Measurements from ENCODE around the gene FAM161A. TPM values are rescaled to one million over a fixed set of nuclear protein-coding genes. Genes with fewer than 3 reads are reported as not detected.
"Not testable (repeated sequence)": the region's sequence is repeated elsewhere in the genome, so short reads cannot be mapped to it uniquely, and the experiment has no call there.

FAM161A gene
- total RNA-seq, 1 experiment from 2014 or later: 2.9 TPM

GRCh38 chr2:61845320-61845719, 8.5 kb downstream of the FAM161A start:
- DNase-seq (ENCODE audit: low spot score): no peak

GRCh38 chr2:61841286-61841685, 12.6 kb downstream of the FAM161A start:
- no peak for DNase-seq (ENCODE audit: low spot score)

GRCh38 chr2:61834893-61835292, 19.0 kb downstream of the FAM161A start:
- no peak for DNase-seq (ENCODE audit: low spot score)

- DNase-seq (ENCODE audit: low spot score): no peak
Measured at GRCh38 chr2:61833971-61834370, 19.9 kb downstream of the FAM161A start.

- no peak for DNase-seq (ENCODE audit: low spot score)
Measured at GRCh38 chr2:61832183-61832841, 21.5 kb downstream of the FAM161A start.

GRCh38 chr2:61822255-61822654, 31.6 kb downstream of the FAM161A start:
- no peak for DNase-seq (ENCODE audit: low spot score)

GRCh38 chr2:61816480-61817355, 37.1 kb downstream of the FAM161A start:
- DNase-seq (ENCODE audit: low spot score): no peak

GRCh38 chr2:61814539-61815160, 39.2 kb downstream of the FAM161A start:
- no peak for DNase-seq (ENCODE audit: low spot score)

GRCh38 chr2:61813314-61813713, 40.5 kb downstream of the FAM161A start:
- DNase-seq (ENCODE audit: low spot score): not testable (repeated sequence)

GRCh38 chr2:61811821-61812220, 42.0 kb downstream of the FAM161A start:
- no peak for DNase-seq (ENCODE audit: low spot score)

GRCh38 chr2:61810203-61810602, 43.7 kb downstream of the FAM161A start:
- not testable (repeated sequence) for DNase-seq (ENCODE audit: low spot score)

- DNase-seq (ENCODE audit: low spot score): not testable (repeated sequence)
Measured at GRCh38 chr2:61808693-61809092, 45.2 kb downstream of the FAM161A start.

- no peak for DNase-seq (ENCODE audit: low spot score)
Measured at GRCh38 chr2:61807036-61807757, 46.7 kb downstream of the FAM161A start.

GRCh38 chr2:61802548-61802947, 51.3 kb downstream of the FAM161A start:
- DNase-seq (ENCODE audit: low spot score): no peak

- no peak for DNase-seq (ENCODE audit: low spot score)
Measured at GRCh38 chr2:61799099-61799498, 54.8 kb downstream of the FAM161A start.

GRCh38 chr2:61797446-61797845, 56.4 kb downstream of the FAM161A start:
- DNase-seq (ENCODE audit: low spot score): not testable (repeated sequence)

GRCh38 chr2:61795408-61795807, 58.5 kb downstream of the FAM161A start:
- no peak for DNase-seq (ENCODE audit: low spot score)

GRCh38 chr2:61793389-61793836, 60.4 kb downstream of the FAM161A start:
- DNase-seq (ENCODE audit: low spot score): peak; percentile 80

GRCh38 chr2:61792355-61792890, 61.4 kb downstream of the FAM161A start:
- no peak for DNase-seq (ENCODE audit: low spot score)

- DNase-seq (ENCODE audit: low spot score): no peak
Measured at GRCh38 chr2:61789807-61790602, 63.9 kb downstream of the FAM161A start.

Measured in HT-29 (cell line).